Hematopoietic multipotent progenitor cell treated with erythropoietin and hydrocortisone succinate and interleukin-3 and kit ligand, for 4 days (in vitro differentiated cells): ENCODE results near the gene NOS3.

ENCODE experiments used
- DNase-seq: peaks from one replicate; pipeline ENCODE4 v3.0.0-alpha.2; 2015

NOS3 gene

GRCh38 chr7:150965273-150965830, 25.5 kb upstream of the NOS3 start:
- peak; percentile 21 for DNase-seq

GRCh38 chr7:150966002-150966401, 24.8 kb upstream of the NOS3 start:
- peak; percentile 68 for DNase-seq

DNA sequence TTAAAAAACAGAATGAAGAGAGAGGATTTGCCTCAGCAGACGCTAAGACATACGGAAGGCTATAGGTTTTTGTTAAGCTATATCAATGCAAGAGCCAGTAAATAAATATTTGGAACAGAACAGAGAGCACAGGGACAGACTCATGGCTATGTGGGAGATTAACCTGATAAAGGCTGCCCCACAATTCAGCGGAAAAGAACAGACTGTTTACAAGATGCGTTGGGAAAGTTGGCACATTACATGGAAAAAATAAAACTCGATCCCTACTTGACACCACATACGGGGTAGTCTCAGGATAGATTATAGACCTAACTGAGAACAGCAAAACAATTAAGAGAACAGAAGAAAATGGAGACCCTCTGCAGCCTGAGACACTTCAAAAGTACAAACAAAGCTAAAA, 23.5 kb upstream of the NOS3 start:
- DNase-seq = no peak

DNA sequence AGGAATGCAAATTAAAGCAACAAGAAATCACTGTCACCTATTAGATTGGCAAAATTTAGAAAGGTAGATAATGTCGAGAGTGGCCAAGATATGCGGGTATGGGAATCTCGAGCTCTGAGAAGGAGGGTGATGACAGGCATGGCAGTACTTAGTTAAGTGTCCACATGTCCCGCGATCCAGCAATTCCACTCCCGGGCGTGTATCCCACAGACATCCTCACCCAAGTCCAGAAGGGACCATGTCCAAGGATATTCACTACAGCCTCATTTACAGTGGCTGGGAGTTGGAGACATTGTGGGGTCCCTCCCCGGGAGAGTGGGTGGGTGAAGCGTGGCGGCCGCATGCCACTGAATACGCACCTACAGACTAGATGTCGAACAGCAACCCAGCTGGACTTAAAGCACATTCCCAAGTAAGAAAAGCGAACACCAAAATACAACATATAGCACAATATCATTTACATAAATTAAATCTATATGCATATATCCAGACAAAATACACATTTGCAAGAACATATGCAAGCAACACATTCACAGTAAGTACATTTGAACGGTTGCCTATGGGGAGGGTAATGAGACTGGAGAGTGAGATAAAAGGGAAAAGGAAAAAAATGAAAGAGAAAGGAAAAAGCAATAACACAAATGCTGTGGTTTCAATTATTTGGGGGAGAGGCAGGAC, 22.6 kb upstream of the NOS3 start:
- DNase-seq = no peak

GRCh38 chr7:150968734-150969372, 22.0 kb upstream of the NOS3 start:
- DNase-seq = no peak

DNA sequence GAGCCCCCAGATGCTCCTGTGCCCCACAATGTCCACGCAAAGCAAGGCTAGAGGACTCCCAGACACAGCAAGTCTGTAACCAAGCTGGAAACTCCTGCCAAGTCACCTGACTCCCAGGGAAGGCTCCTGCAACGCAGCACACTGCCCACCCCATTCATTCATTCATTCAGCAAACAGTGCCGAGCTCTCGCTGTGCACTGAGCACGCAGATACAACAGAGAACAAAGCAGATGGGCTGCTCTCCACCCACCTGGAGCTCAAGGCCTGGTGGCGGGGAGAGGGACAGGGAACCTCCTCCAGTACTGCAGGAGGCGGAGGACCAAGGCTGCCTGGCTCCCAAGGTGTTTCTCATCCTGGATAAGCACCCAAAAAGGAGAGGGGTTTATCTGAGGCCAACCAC, 21.3 kb upstream of the NOS3 start:
- no peak for DNase-seq

DNA sequence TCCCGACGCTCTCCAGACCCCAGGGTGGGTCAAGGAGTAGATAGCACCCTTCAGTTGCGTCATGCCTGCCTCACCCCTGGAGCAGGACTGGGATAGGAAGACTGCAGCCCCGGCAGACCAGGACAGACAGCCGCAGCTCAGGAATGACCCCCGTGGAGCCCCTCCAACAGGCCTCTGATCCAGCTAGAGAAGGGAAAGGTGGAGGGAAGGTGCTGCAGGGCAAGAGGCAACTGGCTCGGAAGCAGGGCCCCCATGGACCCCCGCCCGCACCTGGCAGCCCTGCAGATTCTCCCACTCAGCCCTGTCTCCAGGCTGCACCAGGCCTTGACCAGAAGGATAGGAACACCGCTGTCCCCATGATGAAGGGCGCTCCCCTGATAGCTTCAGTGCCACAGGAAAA, 20.4 kb upstream of the NOS3 start:
- DNase-seq = no peak

- no peak for DNase-seq
Measured at GRCh38 chr7:150971242-150972022, 19.4 kb upstream of the NOS3 start.

DNA sequence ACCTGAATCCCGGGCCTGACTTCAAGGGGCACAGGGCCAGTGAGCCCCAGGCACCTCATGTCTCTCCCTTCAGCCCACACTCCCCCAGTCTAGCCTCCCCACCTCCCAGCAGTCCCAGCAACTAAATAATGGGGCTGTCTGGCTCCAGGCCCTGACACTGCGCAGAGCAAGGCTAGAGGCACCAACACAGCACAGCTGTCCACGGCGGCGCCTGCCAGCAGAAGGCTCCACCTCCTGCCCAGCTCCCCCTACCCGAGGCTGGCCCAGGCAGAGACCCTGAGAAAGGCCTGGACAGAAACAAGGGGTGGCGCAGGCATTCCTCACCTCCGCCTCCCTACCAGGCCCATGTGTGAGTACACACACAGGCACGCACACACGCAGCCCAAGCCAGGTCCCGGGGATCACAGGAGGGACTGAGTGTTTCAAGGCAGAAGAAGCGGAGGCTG, 18.8 kb upstream of the NOS3 start:
- DNase-seq = no peak

DNA sequence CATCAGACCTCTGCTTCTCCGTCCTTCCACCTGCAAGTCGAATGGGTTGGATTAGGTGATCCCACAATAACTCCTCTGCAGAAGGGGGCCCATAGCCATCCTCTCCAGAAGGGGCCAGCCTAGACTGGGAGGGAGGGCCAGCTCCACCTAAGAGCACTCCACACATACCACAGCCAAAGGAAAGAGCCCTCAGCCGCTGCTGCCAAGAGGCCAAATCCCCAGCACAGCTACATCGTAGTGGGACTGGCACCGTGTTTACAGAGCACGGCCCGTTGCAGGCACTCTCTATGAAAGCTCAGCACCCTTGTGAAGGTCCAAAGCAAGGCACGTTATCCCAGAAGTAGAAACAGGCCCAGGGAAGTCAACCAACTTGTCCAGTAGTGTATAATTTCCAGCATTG, 18.1 kb upstream of the NOS3 start:
- no peak for DNase-seq

- DNase-seq = peak; percentile 17
Measured at GRCh38 chr7:150973571-150974451, 17.0 kb upstream of the NOS3 start.

DNA sequence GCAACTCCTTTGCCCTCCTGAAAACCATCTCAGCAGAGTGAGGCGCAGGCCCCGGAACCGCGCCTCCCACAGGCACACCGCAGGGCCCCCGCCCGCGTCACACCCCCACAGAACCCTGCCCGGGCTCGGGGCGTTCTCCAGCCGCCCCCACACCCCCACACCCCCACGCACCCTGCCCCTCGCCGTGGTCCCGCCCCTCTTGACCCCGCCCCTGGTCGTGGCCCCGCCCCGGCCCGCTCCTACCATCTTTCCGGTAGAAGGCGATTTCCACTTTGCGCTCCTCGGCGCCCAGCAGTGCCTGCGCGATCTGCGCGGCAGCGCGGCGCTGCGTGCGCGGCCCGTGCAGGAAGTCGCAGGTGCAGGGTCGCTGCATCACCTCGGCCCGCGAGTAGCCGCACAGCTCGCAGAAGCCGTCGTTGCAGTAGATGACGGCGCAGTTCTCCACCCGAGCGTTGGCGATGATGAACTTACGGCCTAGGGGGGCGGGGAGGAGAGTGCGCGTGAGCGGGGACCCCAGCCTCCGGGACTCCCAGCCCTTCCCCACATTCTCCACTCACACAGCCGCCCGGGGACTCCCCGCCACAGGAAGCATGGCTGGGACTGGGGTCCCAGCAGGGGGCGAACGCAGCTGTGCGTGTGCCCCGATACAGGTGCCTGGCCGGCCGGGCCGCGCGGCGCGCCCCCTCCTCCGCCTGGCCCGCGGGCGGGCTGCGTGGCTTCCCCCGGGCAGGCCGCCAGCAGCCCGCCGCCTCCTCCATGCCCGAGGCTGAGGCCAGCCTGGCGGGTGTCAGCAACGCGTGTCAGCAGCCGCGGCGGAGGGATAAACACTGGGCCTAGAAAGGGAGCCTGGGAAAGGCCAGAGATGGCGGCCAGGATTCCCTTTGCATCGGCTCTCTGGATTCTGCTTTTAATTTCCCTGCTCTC, 16.1 kb upstream of the NOS3 start:
- DNase-seq = peak; percentile 63

GRCh38 chr7:150975536-150976319, 15.1 kb upstream of the NOS3 start:
- DNase-seq = no peak

GRCh38 chr7:150976529-150977381, 14.1 kb upstream of the NOS3 start:
- DNase-seq = no peak

- no peak for DNase-seq
Measured at GRCh38 chr7:150977382-150978125, 13.3 kb upstream of the NOS3 start.

DNA sequence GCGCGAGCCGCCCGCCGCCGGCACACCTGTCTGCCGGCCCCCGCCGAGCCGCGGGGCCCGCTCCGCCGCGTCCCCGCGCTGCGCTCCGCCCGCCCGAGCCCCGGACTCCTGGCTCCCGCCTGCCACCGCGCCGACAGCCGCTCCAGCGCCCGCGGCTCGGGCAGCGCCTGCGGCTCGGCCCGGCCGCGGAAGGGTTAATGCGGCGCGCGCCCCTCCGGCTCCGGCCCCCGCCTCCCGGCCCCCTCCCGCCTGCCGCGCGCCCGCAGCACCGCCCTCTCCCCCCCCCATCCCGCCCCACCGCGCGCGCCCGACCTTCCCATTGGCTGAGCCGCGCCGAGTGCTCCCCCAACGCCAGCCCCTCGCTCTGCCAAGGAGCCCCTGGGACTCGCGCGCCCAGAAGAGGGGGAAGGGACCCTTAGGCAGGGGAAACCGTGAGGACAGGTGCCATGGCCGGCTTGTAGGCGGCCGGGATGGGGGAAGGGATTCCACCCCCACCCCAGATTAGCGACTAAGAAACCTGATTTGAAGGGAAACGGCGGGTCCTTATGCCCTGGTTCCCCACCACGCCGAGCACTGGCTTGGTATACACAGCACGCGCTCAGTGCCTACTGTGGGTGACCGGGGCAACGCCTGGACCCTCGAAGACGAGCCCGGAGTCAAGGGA, 12.6 kb upstream of the NOS3 start, which contains the start of gene KCNH2:
KCNH2 (minus strand) TSS at position 196 of the 664 bp plus-strand sequence. CDS start 408 bp downstream, outside the sequence.
- DNase-seq = peak; percentile 55

DNA sequence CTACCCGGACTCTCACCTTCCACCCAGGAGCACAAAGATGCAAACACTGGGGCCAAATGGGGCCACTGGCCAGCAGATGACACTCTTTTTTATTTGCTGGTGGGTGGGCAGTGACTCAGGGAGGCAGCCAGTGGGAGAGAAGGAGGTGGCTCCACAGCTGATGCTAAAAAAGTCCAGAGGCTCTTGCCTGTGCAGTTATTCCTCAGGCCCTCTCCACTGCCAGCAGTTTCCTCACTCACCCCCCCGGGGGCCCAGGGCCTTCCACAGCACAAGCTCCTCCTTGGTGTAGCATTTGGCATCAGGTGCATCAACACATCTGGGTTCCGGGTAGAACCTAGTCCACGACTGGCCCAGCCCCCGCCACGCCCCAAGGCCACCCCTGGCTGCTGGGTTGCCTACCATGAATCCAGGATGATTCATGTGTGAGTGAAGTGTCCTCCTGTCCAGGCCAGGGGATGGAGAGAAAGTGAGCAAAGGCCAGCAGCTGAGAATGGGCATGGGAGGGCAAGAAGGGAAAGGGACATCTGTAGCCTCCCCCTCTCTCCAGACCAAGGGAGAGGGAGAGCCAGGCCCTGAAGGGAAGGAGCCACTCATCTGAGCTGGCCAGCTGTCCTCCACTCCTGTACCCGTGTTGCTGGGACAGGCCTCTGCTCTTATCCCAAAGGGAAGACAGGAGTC, 11.0 kb upstream of the NOS3 start:
- no peak for DNase-seq

GRCh38 chr7:150980663-150981062, 10.2 kb upstream of the NOS3 start:
- DNase-seq = no peak
